SIG-M5 treated with dmso at 0.1 percent for 504 hours (cell line): ENCODE measurements around the gene ZNF232.
A peak's percentile ranks its signal among the peaks of the same experiment; 100 is the strongest.
"Not testable (repeated sequence)": the region's sequence is repeated elsewhere in the genome, so short reads cannot be mapped to it uniquely, and the experiment has no call there.

Experiments
- DNase-seq: peaks from one replicate; lab custom pipeline; 2025; ENCODE audit not compliant: unreplicated experiment; lab: John Stamatoyannopoulos, UW

ZNF232 gene

DNA sequence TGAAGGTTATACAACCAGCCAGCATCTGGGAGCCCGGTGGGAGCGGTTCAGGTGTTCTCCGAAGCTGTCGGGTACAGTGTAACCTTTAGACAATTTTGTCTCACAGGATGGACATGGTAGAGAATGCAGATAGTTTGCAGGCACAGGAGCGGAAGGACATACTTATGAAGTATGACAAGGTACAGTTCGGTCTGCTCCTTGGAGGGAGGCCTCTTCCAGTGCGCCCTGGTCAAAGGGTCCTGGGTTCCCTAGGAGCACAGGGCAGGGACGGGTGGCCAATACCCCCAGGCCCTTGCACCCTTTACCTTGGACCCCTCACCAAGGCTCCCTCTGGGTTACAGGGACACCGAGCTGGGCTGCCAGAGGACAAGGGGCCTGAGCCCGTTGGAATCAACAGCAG lies 18.6 kb upstream of the ZNF232 start:
- DNase-seq = not testable (repeated sequence)

DNA sequence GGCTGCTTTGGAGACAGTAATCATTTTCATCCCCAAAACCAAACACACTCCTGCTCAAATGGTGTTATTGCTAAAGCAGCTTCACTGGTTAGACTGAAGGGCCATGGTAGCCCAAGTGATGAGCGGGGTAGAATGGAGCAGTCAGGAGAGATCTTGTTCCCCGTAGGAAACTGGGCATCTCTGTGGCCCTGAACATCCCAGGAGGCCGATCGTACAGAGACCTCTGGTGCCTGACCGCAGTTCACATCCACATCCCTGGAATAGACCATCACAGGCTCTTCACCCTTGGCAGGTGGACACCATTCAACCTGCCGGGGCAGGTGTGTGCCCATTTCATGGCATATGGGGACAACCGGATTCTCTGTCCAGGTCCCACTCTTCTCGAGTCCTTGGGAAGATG lies 18.1 kb upstream of the ZNF232 start:
- not testable (repeated sequence) for DNase-seq

DNA sequence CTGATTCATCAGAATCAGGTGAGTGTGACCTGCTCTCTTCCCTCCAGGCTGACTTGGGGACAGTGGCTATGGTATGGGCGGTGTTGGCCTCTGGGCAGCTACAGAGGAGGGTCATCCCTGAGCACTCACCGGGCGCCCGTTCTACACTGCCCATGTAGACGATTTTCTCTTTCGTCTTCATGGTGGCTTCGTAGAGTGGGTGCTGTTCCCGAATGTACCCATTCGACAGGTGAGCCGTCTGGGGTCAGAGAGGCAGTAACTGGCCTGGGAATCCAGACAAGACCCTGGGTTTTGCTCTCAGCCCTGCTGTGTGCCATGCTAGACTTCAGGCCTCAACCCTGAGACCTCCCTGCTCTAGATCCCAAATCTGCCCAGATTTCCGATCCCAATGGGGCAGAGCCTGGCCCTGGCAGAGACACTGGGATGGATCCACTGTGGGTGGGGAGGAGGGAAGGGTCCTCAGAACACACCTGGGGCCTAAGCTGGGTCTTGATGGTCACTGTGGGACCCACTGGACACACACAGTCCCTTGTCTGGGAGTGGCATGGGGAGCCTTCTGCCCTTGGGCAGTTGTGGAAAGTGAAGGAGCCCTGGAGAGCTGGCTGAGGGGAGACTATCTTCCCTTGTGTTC lies 17.3 kb upstream of the ZNF232 start:
- DNase-seq = no peak

DNA sequence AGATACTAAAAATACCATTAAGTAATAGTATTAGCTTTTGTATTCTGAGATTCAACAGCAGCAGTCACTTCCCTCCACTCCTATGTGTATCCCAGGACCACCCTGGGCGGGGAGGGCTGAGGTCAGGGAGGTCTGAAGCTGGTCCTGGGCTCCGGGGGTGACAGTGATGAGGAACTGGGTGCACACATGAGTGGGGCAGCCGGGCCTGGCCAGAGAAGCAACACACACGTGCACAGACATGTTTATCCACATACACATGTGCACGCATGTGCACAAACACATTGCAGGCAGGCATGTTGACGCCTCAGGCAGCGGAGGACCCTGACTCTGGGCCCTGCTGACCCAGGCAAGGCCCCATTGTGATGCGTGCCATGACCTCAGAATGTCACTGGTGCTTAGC lies 16.7 kb upstream of the ZNF232 start:
- not testable (repeated sequence) for DNase-seq

DNA sequence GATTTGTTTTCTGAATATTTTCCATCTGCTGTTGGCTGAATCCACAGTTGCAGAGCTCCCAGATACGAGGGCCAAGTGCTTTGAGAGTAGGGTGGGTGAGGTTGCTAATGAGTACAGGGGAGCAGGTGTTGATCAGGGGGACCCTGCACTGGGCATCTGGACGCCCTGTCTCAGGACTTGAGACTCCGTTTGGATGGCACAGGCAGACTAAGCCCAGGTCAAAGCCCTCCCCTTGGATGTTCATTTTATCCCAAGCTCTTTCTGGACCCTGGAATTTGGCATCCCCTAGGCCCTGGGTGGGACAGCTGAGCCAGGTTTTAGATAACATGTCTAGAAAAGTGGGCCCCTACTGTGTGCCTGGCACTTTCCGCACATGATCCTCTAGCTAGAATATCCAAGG lies 16.2 kb upstream of the ZNF232 start:
- no peak for DNase-seq

DNA sequence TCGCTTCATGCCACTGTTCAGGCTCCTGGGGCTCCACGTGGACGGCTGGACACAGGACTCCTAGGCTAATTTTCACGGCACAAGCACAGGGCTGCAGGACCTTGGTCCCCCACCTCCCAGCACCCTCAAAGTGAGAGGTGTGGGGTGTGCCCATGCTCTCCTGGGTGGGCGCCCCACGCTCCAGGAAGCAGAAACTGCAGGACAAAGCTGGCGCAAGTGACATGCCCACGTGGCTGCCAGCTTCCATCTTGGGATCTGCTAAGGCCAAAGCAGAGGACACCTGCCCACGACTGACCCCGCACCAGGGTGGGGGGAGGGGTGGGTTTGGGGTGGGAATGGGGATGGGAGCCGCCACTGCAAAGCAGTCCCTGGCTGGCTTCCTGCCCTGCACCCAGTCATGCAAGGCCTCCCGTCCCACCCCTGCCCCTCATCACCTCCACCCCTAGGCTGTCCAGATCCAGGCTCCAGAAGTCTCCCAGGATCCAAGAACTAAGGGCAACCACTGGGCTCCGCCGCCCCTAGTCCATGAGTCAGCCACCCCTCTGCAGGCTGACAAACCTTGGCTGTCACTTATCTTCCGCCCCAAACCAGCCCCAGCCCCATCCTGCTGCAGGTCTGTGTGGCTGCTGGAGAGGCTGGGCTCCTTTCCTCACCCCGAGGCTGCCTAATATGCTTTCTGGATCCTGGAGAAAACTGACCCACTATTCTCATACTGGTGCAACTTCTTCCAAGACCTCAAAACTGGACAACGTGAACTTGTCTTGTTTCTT lies 15.2 kb upstream of the ZNF232 start:
- no peak for DNase-seq

DNA sequence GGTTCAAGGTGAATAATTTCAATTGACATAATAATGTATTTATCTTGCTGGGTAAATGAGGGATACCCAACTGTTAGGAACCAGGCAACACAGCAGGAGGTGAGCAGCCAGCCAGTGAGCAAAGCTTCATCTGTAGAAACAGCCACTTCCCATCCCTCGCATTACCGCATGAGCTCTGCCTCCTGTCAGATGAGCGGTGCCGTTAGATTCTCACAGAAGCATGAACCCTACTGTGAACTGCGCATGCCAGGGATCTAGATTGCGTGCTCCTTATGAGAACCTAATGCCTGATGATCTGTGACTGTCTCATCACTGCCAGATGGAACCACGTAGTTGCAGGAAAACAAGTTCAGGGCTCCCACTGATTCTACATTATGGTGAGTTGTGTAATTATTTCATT lies 13.2 kb upstream of the ZNF232 start:
- not testable (repeated sequence) for DNase-seq

DNA sequence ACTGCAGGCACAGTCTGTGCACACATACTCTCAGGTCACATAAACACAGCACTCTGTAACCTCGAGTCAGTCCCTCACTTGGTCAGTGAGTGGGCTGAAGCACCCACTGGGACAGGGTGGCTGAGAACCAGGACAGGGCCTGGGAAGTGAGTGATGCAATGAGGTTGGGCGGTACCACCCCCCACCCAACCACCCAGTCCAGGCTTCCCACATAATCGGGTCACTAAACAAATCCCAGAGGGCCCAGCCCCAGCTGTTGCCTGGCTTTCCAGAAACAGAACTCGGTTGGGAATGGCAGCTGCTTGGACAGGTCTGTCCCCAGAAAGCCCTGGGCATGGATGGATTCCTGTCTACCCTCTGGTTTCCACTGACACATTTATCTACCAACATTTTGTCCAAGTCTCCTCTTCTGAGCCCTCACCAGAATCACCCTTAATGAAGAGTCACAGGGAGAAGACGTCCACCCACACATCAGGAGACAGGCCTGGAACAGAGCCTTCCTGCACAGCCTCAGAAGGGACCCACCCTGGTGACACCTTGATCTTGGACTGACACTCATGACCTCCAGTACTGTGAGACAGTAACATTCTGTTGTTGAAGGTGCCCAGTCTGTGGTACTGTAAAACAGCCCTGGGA lies 12.6 kb upstream of the ZNF232 start:
- not testable (repeated sequence) for DNase-seq

DNA sequence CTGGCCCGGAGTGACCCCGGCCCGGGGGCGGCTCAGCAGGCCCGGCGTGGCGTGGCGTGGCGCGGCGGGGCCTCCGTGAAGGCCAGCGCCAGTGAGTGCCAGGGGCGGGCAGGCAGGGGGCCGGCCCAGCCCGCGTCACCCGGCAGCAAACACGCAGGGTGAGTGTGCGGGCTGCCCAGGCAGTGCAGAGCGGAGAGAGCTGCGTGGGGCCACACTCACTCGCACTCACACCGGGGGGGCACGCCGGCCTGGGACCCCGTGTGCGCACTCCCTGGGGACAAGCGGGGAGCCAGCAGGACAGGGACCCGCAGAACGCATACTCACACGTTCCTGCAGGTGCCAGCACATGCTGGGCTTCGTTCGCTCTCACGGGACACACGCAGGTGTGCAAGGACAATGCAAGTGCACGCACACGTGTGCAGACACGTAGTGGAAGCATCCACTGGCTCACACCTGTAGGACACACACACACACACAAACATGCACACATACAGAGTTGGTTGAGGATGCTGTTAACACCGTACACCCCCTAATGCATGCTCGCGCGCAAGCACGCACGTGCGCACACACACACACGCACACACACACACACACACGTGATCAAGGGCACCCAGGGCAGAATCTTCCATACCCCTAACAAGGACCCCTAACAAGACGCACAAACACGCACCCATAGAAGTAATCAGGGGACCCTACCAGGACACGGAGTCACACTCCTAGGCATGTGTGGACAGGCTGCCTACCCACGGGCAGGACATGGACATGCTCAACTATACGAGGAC lies 11.9 kb upstream of the ZNF232 start:
- DNase-seq = no peak

DNA sequence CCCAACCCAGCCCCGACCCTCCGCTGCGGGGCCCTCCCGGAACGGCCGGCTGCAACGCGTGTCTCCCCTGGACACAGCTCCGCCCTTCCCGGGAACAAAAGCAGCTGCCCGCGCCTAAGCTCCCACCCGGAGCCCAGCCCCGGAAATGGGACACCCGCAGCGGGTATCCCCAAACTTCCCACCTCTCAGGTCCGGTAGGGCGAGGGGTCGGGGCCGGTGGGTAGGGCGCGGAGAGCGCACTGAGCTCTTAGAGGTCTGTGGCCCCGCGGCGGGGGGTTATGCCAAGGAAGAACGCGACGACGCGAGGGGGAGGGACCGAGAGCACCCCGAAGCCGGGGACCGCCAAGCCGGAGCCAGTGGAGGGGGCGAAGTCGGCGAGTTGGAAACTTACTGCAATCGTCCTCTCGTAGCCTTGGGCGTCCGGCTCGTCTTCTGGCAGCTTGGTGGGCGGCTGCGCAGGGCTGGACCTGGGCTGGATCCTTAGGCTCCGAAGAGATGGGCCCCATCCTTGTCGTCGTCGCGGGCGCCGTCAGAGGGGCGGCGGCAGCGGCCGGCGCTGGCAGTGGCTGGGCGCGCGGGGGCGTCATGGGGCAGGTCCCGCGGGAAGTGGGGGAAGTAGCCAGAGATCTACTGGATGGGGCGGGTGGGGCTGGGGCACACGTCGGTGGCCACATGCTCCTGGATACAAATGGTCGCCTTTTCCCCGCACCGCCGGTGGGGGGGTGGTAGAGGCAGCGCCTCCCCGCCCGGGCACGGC lies 11.1 kb upstream of the ZNF232 start:
- DNase-seq = no peak

DNA sequence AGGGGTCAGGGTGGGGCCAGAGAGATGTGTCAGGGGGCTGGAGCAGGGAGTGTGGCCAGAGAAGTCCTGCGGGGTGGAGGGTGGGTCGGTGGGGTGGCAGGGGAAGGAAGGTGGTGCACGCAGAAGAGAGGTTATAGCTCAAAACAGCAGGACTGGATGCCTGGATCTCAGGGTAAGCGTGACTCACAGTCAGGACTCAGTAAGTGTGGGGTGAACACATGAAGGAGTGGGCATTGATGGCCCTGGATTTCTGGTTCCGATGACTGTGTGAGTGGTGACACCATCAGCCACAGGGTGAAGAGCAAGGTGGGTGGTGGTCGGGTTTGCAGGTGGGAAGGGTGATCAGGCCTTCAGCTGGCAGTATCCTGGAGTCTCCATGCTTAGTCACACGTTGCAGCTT lies 10.4 kb upstream of the ZNF232 start:
- not testable (repeated sequence) for DNase-seq

DNA sequence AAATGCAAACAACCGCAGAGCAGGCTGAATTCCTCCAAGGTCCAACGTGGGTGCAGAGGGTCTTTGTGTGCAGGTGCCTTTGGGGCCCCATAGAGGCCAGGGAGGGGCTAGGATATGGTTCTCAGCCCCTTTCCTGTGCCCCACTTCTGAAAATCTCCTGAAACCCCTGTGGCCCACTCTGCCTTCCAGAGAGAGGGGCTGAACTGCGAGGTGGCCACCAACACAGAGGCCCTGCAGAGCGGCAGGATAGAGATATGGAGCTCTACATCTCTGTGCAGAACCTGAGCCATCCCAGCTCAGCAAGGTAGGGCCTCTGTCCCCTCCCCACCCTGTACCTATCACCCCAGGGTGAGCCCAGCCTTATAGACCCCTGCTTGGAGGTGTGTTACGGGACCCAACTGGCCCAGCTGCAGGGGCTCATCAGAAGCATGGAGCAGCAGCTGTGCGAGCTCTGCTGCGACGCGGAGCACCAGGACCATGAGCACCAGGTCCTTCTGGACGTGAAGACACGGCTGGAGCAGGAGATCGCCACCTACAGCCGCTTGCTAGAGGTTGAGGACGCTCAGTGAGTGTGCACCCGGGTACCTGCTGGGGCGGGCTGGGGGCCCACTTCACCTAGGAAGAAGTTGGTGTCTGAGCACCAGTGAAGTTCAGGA lies 9.6 kb upstream of the ZNF232 start:
- no peak for DNase-seq

DNA sequence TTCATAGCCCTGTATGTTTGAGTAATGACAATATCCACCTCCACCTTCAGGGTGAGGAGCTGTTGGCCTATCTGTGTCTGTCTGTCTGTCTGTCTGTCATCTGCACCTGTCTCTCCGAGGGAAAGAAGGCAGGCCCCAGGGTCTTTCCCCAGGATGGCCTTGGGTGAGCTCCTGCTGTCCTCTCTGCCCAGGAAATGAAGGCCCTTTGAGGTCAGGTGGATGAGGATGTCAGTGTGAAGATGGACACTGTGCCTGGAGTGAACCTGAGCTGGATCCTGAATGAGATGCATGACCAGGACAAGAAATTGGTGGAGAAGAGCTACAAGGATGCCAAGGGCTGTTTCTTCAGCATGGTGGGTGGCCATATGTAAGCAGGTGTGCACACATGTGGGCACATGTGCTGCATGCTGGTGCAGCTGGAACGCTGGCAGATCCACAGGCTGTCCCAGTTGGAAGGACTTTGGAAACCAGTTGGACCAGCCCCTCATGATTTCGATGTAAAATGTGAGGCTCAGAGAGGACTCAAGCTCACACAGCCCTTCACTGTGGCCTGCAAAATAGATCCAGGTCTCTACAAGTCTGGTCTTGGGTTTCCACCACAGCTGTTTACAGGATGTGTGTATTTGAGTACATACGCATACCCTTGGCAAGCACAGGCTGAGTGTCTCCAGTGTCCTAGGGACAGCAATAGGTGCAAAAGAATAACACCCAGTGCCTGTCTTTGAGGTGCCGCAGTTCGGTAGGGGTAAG lies 8.9 kb upstream of the ZNF232 start:
- not testable (repeated sequence) for DNase-seq

DNA sequence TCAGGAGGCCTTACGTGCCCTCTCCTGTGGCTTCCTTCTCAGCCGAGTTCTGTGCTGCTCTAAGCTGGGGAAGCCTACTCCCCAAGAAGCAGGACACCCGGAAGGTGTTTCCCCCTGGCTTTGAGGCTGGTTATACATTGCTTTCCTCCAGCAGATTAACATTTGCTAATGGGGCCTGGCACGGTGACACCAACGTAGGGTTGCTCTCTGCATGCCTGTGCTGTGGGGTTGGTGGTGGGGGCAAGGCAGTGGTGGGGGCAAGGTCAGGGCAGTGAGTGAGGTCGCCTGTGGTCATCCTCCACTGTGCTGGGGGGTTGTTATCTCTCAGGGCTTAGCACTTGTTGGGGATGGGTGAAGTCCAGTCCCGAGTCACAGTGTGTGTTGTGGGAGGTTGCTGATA lies 8.4 kb upstream of the ZNF232 start:
- no peak for DNase-seq

DNA sequence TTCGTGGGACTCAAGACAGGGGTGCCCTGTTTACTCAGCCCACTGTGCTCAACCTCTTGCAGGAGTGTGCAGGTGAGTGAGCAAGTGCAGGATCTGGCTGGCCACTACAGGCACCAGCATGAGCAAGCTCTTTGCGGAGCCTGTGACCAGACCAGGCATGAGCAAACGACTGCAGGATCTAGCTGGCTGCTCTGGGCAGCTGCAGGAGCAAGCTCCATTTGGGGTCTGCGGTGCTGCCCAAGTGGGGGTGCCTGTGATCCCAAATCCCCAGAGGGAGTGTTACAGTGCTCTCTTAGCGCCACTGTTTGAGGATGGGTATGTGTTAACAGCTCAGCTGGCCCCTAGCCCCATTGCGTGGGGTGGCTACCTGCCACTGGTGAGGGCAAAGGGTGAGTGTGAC lies 6.5 kb upstream of the ZNF232 start:
- no peak for DNase-seq

DNA sequence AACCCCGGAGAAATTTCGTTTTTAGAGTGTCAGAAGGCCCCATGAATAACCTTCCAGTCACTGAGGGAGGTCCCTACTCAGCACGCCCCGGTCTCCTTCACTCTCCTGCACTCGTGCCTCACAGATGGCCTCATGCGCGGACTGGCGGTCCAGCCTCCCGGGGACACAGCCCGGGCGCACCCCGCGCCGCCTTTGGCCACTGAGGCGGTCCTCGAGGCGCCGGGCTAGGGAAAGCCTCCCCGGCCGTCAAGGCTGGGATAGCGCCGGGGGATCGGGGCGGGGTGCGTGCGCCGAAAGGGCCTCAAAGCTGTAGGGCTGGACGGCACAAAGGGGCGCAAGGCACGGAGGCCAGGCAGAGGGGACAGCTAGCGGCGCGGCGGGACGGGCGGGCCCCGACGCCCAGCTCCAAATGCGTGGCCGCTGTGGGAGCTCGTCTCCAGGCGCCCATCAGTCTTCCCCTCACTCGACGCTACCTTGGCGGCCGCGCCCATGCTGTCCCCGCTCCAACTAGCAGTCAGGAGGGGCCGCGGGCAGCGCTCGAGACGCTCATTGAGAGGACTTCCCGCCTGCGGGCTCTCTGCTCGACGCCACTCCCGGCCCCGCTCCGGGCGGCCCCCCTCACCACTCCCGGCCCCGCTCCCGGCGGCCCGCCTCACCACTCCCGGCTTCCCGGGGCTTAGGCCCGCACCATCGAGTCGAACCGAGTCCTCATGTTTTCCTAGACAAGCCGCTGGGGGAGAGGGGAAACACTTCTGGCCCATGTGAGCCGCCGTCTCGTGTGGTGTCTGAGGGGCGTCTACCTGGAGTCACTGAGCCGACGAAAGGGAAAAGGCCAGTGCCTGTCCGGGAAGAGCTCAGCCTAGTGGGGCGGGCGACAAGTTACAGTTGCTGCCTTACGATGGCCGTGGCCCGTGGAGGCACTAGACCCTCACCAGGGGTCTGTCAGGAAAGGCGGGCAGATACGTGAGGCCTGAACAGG lies 4.3 kb upstream of the ZNF232 start, which contains the start of gene USP6:
Gene USP6 (plus strand): TSS at position 360 of the 979 bp plus-strand sequence. CDS start 14,336 bp downstream, outside the sequence.
- no peak for DNase-seq

DNA sequence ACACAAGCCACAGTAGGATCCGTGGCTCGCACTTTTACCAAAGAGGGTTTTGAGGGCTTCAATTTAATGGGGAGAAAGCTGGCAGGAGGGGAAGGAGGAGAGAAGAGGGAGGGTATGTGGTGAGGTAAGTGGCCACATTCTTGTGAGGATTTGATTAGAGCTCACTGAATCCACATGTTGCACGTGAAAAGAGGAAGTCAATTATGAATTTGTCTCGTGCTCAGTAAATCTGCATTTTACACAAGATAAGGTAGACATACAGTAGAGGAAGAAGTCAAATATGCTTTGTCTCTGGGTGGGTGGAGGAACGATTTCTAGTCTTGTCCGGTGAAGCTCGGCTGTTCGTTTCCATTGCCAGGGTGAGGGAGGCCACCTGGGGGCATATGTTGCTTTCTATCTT lies 862 bp downstream of the ZNF232 start:
- peak; percentile 3 for DNase-seq

DNA sequence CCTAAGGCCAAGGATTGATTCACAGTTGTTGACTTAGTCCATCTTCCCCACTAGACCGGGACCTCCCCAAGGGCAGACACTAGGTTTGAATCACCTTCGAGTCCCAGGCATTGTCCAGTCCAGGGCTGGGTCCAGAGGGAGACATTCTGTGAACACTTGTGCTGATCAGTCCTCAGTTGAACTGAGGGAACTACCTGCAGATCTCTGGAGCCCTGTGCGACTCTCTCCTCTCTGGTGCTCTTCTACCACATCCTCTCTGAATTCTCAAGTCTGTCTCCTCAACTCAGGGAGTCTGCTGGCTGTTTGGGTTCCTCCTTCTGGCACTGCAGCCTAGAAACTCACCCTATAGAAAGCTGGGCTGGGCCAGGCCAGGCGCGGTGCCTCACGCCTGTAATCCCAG lies 10.8 kb downstream of the ZNF232 start:
- no peak for DNase-seq
